Measurements from ENCODE around the gene MAP3K9.
A peak's percentile ranks its signal among the peaks of the same experiment; 100 is the strongest.

MAP3K9 gene

GRCh38 chr14:70816525-70816924, 7.2 kb upstream of the MAP3K9 start:
- no peak for DNase-seq

- no peak for DNase-seq
Measured at GRCh38 chr14:70814466-70814865, 5.2 kb upstream of the MAP3K9 start.

- peak; percentile 79 for DNase-seq
Measured at GRCh38 chr14:70812124-70812818, 3.0 kb upstream of the MAP3K9 start.

GRCh38 chr14:70811578-70811977, 2.3 kb upstream of the MAP3K9 start:
- peak; percentile 71 for DNase-seq

- DNase-seq, result no peak
Measured at GRCh38 chr14:70811050-70811449, 1.7 kb upstream of the MAP3K9 start.

GRCh38 chr14:70810621-70811020, 1.3 kb upstream of the MAP3K9 start:
- DNase-seq, result peak; percentile 56

GRCh38 chr14:70808416-70809224, 693 bp downstream of the MAP3K9 start:
- DNase-seq, result peak; percentile 84

- no peak for DNase-seq
Measured at GRCh38 chr14:70807898-70808415, 1.4 kb downstream of the MAP3K9 start.

- DNase-seq, result peak; percentile 10
Measured at GRCh38 chr14:70804556-70805162, 4.7 kb downstream of the MAP3K9 start.

GRCh38 chr14:70803321-70804310, 5.7 kb downstream of the MAP3K9 start:
- peak; percentile 17 for DNase-seq

GRCh38 chr14:70802379-70802778, 6.9 kb downstream of the MAP3K9 start:
- no peak for DNase-seq

GRCh38 chr14:70801836-70802235, 7.5 kb downstream of the MAP3K9 start:
- DNase-seq, result peak; percentile 71

GRCh38 chr14:70796551-70796950, 12.8 kb downstream of the MAP3K9 start:
- no peak for DNase-seq

- DNase-seq, result no peak
Measured at GRCh38 chr14:70794294-70794693, 15.0 kb downstream of the MAP3K9 start.

GRCh38 chr14:70793637-70794036, 15.7 kb downstream of the MAP3K9 start:
- no peak for DNase-seq

- DNase-seq, result no peak
Measured at GRCh38 chr14:70792939-70793338, 16.4 kb downstream of the MAP3K9 start.

- DNase-seq, result no peak
Measured at GRCh38 chr14:70791971-70792370, 17.3 kb downstream of the MAP3K9 start.

GRCh38 chr14:70789961-70790360, 19.4 kb downstream of the MAP3K9 start:
- no peak for DNase-seq

GRCh38 chr14:70789361-70789760, 20.0 kb downstream of the MAP3K9 start:
- no peak for DNase-seq

- no peak for DNase-seq
Measured at GRCh38 chr14:70788898-70789297, 20.4 kb downstream of the MAP3K9 start.

- DNase-seq, result no peak
Measured at GRCh38 chr14:70785556-70785955, 23.8 kb downstream of the MAP3K9 start.

GRCh38 chr14:70784886-70785285, 24.4 kb downstream of the MAP3K9 start:
- DNase-seq, result no peak

Data from islet precursor cell (in vitro differentiated cells).